Measurements from ENCODE around the gene HAGH.

- TF ChIP-seq CTCF (IDR thresholded peaks at IDR 0.05) (no peak), POLR2A (IDR thresholded peaks at IDR 0.05) (no peak)
These were observed 40.8 kb downstream of the HAGH start for GRCh38 chr16:1785846-1786170.
